Measurements from ENCODE around the gene FFAR4. TPM values are rescaled to one million over a fixed set of nuclear protein-coding genes. Genes with fewer than 3 reads are reported as not detected.

FFAR4 gene
- total and polyA plus RNA-seq, 2 donors (not counting 3 experiments of a cell fraction or from before 2014, with no cell fraction given), result not detected

- Histone ChIP-seq H3K27me3 (ENCODE audit: control insufficient read depth in 2 of 2, insufficient read depth in 2 of 2, low read length in 2 of 2) (no peaks in the 10 kb centered on the region), H3K79me2 (ENCODE audit: control insufficient read depth, insufficient read depth, low read length) (no peaks in the 10 kb centered on the region), H3K9me3 (replicated peaks; ENCODE audit: control insufficient read depth, insufficient read depth, low read length) (no peaks in the 10 kb centered on the region), H3K27ac (ENCODE audit: insufficient read depth, low read depth, low read length) (no peak overlapping the region), H3K9me1 (replicated peaks; ENCODE audit: control insufficient read depth, extremely low read depth, insufficient read depth, low read length) (no peaks in the 10 kb centered on the region), H3K36me3 (ENCODE audit: control insufficient read depth in 2 of 2, extremely low read depth in 1 of 2, insufficient read depth in 2 of 2, low read length in 2 of 2) (no peaks in the 10 kb centered on the region), H4K20me1 (replicated peaks; ENCODE audit: control insufficient read depth, extremely low read depth, insufficient read depth, low read length) (no peaks in the 10 kb centered on the region), H3K4me1 (ENCODE audit: control insufficient read depth, extremely low read depth, insufficient read depth, low read length) (peaks cover 20% of the 10 kb centered on the region), H3K4me2 (ENCODE audit: insufficient read depth, low read length) (no peak overlapping the region), H2AFZ (ENCODE audit: low read depth, low read length) (no peak overlapping the region), H3K9ac (replicated peaks; ENCODE audit: extremely low read depth, insufficient read depth, low read length) (no peak overlapping the region), H3K4me3 (replicated peaks in 1 of 3; ENCODE audit: insufficient read depth in 1 of 3, low read depth in 1 of 3, low read length in 3 of 3) (no peak overlapping the region)
- dilution Hi-C loops (cut with MboI; ENCODE audit: extremely low pct_ligation_motif_present, low sequenced_read_pairs) (no loop called here), intact Hi-C loops (cut with micrococcal nuclease) (no loop called here)
- FAIRE-seq (no peak), DNase-seq (ENCODE audit: low read depth, low spot score) (no peak)
- POLR2A ChIA-PET, result no interaction called here
- no peak for TF ChIP-seq MYC (IDR thresholded peaks at IDR 0.05; ENCODE audit: low read depth, low read length)
- TF ChIP-seq POLR2AphosphoS5 (IDR thresholded peaks at IDR 0.05; ENCODE audit: insufficient read depth, low read depth, low read length), result no peak
- no peak for TF ChIP-seq EZH2 (IDR thresholded peaks at IDR 0.05; ENCODE audit: borderline replicate concordance, low read depth, low read length, severe bottlenecking)
- TF ChIP-seq MAX (IDR thresholded peaks at IDR 0.05; ENCODE audit: insufficient read depth, insufficient read length), result no peak
- TF ChIP-seq POLR2A (IDR thresholded peaks at IDR 0.05; ENCODE audit: low read depth, low read length), result no peak
- TF ChIP-seq GATA2 (IDR thresholded peaks at IDR 0.05; ENCODE audit: insufficient read depth, insufficient read length, low read depth, low read length), result no peak
- BruUV-seq (replicated peaks), result no TSS peak
- CTCF ChIA-PET, result interaction anchor here (1.0 to 6.0 kb wide), 2 partner anchors 8 to 130 kb away, joined by 5 to 239 read pairs; no protein-coding TSS in a partner anchor
Measured at GRCh38 chr10:93550606-93551005, 15.9 kb upstream of the FFAR4 start.

- intact Hi-C loops (cut with micrococcal nuclease), result no loop called here
Measured at GRCh38 chr10:93552780-93553179, 13.7 kb upstream of the FFAR4 start.

More at GRCh38 chr10:93552780-93553179, 13.7 kb upstream of the FFAR4 start:
- Histone ChIP-seq H3K36me3 (ENCODE audit: control insufficient read depth in 2 of 2, extremely low read depth in 1 of 2, insufficient read depth in 2 of 2, low read length in 2 of 2) (no peaks in the 10 kb centered on the region), H3K27ac (ENCODE audit: insufficient read depth, low read depth, low read length) (no peak overlapping the region), H3K4me2 (ENCODE audit: insufficient read depth, low read length) (no peak overlapping the region), H3K4me3 (replicated peaks in 1 of 3; ENCODE audit: insufficient read depth in 1 of 3, low read depth in 1 of 3, low read length in 3 of 3) (no peak overlapping the region), H3K4me1 (ENCODE audit: control insufficient read depth, extremely low read depth, insufficient read depth, low read length) (peaks cover 20% of the 10 kb centered on the region), H3K79me2 (ENCODE audit: control insufficient read depth, insufficient read depth, low read length) (no peaks in the 10 kb centered on the region), H3K9me3 (replicated peaks; ENCODE audit: control insufficient read depth, insufficient read depth, low read length) (no peaks in the 10 kb centered on the region), H3K9me1 (replicated peaks; ENCODE audit: control insufficient read depth, extremely low read depth, insufficient read depth, low read length) (no peaks in the 10 kb centered on the region), H4K20me1 (replicated peaks; ENCODE audit: control insufficient read depth, extremely low read depth, insufficient read depth, low read length) (no peaks in the 10 kb centered on the region), H3K9ac (replicated peaks; ENCODE audit: extremely low read depth, insufficient read depth, low read length) (no peak overlapping the region), H3K27me3 (ENCODE audit: control insufficient read depth in 2 of 2, insufficient read depth in 2 of 2, low read length in 2 of 2) (no peaks in the 10 kb centered on the region), H2AFZ (ENCODE audit: low read depth, low read length) (no peak overlapping the region)
- ChIA-PET CTCF (interaction anchor here (0.7 to 6.0 kb wide), 7 partner anchors 9 to 306 kb away, joined by 3 to 239 read pairs (median 3); no protein-coding TSS in a partner anchor), POLR2A (no interaction called here)
- no peak for TF ChIP-seq GATA2 (IDR thresholded peaks at IDR 0.05; ENCODE audit: insufficient read depth, insufficient read length, low read depth, low read length)
- no peak for TF ChIP-seq POLR2AphosphoS5 (IDR thresholded peaks at IDR 0.05; ENCODE audit: insufficient read depth, low read depth, low read length)
- TF ChIP-seq JUN (IDR thresholded peaks at IDR 0.05; ENCODE audit: borderline replicate concordance, insufficient read depth, insufficient read length, low read depth), result no peak
- TF ChIP-seq FOS (IDR thresholded peaks at IDR 0.05; ENCODE audit: borderline replicate concordance, insufficient read depth, low read length), result no peak
- no peak for TF ChIP-seq POLR2A (IDR thresholded peaks at IDR 0.05; ENCODE audit: low read depth, low read length)
- TF ChIP-seq CTCF (IDR thresholded peaks at IDR 0.05; ENCODE audit: extremely low read depth in 1 of 2, insufficient read depth in 1 of 2, low read depth in 1 of 2, low read length in 2 of 2), result no peak
- dilution Hi-C loops (cut with MboI; ENCODE audit: extremely low pct_ligation_motif_present, low sequenced_read_pairs), result no loop called here
- FAIRE-seq (no peak), DNase-seq (ENCODE audit: low read depth, low spot score) (no peak)
- no TSS peak for BruUV-seq (replicated peaks)
